Left lobe of liver (tissue), 2 donors: ENCODE results near the gene CAMK2G. TPM values are rescaled to one million over a fixed set of nuclear protein-coding genes. Genes with fewer than 3 reads are reported as not detected.

Experiments
- ATAC-seq: fragments of 200-7000 bp; cut with Tn5 transposase; one replicate; pipeline ENCODE4 v1.9.1; 2020; ENCODE audit warnings: mild to moderate bottlenecking, moderate library complexity
- DNase-seq: peaks from one replicate; pipeline ENCODE4 v3.0.0-alpha.2; 2020; ENCODE audit warnings: low spot score
- total RNA-seq: library from RNA; stranded (reverse); gene quantifications from one replicate; pipeline ENCODE4 v1.2.1, GENCODE V29; 2021
- donor health status: DM: no; HTN: no; CAD: no; lungs with moderate emphysema.
- donor health status: DM: no; HTN: yes; CAD: no.

Gene CAMK2G
- total RNA-seq, 1 donor from 2014 or later: 11.1 TPM

GRCh38 chr10:73865459-73866442 is 8.6 kb downstream of the CAMK2G start:
- ATAC-seq: peak; percentile 73
- no peak for DNase-seq

DNA sequence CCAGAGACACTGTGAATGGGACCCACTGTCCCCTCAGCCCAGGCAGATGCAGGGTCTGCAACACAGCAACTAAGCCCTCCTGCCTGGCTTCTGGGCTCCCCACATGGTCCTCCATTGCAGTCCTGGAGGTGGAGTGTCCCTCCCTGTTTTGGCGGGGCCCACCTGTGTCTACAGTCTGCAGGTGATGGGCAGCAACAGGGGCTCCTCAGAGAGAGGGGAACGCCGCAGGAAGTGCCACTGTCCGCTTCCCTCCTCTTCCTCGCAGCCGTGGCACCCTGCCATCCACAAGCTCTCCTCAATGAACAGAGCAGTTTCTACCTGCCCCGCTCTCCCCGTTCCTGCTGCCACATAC is 9.3 kb downstream of the CAMK2G start:
- ATAC-seq (no peak), DNase-seq (no peak)

GRCh38 chr10:73864229-73864628 is 10.1 kb downstream of the CAMK2G start:
- DNase-seq (no peak), ATAC-seq (no peak)

- DNase-seq: no peak
- ATAC-seq: no peak
Measured at GRCh38 chr10:73863039-73863817, 11.1 kb downstream of the CAMK2G start.

GRCh38 chr10:73862011-73862410 is 12.3 kb downstream of the CAMK2G start:
- no peak for ATAC-seq
- no peak for DNase-seq

DNA sequence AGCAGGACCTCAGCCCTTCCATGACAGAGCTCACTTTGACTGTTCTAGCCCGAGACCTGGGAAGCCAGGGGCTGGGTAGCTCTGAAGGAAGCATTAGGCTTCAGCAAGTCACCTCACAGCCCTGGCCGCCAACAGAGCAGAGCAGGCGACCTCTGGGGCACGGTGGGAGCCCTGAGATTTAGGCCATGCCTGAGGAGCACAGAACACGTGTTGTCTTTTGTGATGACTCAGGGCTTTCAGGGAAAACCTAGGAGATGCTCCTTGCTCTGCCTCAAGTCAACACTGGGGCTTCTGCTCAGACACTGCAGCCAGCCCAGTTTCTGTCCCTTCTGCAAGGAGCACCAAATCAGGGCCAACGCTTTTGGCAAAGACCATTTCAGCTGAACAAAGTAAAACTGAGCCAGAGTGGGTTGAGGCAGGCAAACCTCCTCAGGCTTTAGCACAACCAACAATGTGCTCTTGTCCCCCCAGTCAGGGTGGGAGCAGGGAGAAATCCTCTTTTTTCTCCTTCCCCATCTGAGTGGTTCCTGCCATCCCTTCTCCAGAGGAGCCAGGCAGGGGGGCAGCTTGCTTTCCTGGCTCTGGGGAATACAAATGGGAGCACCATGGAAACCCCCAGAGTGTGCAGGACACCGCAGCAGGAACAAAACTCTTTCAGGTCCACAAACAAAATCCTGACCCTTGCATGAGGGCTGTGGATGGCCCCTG is 14.4 kb downstream of the CAMK2G start:
- DNase-seq (no peak), ATAC-seq (no peak)

DNA sequence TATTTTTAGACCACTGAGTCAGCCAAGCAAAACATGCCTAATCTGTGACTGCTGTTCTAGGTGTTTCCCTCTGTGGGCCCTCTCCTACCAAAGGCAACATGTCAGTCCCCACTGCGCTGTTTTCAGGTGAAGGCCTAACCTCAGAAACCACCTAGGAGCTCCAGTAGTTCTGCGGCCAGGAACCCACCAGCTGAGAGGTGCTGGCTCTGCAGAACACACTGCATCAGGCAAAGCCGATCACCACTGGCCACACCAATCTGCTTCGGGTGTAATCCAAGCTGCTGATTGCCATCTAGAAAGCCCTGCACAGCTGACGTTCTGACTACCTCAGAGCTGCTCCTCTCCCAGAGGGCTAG is 14.9 kb downstream of the CAMK2G start:
- ATAC-seq (no peak), DNase-seq (no peak)

DNA sequence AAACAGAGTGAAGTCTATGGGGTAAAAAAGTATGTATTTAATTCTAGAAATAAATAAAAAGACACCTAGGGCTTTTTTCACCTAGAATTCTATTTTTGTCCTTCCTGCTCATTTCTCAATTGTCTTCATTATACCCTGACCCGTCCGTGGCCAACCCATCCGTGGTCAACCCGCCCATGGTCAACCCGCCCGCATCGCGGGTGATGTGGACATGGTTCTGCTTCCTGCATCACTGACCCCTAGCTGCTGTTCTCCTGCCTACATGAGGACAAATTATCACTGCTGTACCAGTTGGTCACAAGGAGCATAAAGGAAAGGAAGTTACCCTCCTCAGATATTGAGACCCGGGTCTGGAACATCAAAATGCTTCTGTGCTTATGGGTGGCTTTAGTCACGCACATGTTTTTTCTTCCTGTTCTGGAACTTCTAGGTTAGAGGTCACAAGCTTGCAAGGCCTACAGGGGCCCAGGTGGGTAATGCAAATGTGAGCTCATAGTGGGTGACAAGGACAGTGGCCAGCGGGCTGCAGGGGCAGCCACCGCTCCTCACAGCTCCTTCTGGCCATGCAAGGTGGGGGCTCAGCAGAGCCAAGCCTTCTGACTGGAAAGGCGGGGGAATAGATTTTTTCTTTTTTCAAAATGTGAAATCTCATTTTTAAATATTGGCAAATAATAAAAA is 15.5 kb downstream of the CAMK2G start:
- no peak for DNase-seq
- no peak for ATAC-seq

- DNase-seq (no peak), ATAC-seq (peak; percentile 17)
Measured at GRCh38 chr10:73858013-73858708, 16.2 kb downstream of the CAMK2G start.

GRCh38 chr10:73857446-73857845 is 16.9 kb downstream of the CAMK2G start:
- DNase-seq (no peak), ATAC-seq (no peak)

DNA sequence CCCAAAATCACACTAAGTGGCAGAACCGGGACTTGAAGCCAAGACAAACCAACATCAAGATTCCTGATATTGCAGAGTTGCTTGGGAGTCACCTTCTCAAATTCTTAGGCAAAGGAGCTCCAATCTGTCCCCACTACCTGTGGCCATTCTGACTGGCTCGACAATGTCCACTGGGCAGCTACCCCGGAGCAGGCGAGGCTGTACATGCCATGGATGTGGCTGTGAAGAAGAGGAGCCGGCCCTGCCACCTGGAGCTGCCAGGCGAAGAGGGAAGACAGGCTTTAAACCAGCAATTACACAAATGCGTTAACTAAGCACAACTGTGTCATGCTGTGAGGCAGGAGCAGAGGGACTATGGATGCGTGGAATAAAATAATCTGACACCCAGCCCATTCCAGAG is 18.1 kb downstream of the CAMK2G start:
- DNase-seq (no peak), ATAC-seq (no peak)

- no peak for ATAC-seq
Measured at GRCh38 chr10:73855413-73855812, 18.9 kb downstream of the CAMK2G start.

DNA sequence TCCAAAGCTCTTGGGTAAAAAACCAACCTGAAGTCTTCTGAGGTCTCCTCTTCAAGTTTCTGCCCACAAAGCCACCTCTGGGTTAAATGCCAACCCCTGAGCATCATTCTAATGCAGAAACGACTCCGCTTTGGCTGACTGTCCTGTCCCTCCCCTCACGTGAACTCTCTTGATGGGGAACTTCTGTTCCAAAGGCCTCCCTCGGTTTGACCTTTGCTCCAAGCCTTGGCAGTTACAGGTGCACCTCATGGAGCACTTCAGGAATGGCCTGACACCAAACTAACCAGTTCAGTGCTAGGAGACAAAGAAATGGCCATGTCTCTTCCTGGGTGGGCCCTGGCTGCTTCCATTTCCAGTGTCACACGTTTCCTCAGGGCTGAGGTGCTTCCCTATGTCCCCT is 20.0 kb downstream of the CAMK2G start:
- DNase-seq: peak; percentile 85
- ATAC-seq: peak; percentile 95

More at GRCh38 chr10:73855413-73855812, 18.9 kb downstream of the CAMK2G start:
- no peak for DNase-seq

DNA sequence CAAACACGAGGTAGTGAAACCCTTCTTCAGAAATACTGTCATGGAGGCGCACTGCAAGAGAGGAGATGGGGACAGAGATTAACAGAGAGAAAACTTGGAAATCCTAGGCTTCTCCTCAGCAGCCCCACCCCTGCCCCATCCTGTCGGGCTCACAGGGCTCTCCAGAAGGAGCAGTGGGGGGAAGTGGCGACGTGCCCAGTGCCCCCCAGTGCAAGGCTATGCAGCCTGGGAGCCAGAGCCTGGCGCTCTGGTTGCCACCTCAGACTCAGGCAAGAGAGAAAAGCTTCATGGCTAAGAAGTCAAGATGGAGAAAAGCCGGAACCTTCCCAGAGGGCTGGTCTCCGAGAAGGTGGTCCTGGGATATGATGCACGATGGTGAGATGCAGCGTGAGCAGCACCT is 21.2 kb downstream of the CAMK2G start:
- no peak for DNase-seq
- ATAC-seq: no peak

- ATAC-seq: no peak
- DNase-seq: no peak
Measured at GRCh38 chr10:73850863-73851461, 23.4 kb downstream of the CAMK2G start.

DNA sequence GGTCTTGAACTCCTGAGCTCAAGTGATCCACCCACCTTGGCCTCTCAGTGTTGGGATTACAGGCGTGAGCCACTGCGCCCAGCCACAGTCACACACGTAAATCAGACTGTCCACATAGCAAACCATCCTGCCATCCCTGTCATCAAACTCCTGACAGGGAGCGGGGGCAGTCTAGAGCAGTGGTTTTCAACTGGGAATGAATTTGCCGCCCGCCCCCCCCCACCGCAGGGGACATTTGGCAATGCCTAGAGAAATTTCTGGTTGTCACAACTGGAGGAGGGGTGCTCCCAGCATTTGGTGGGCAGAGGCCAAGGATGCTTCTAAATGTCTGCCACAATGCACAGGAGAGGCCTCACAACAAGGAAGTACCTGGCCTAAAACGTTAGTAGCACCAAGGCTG is 24.1 kb downstream of the CAMK2G start:
- ATAC-seq: no peak
- DNase-seq: no peak

DNA sequence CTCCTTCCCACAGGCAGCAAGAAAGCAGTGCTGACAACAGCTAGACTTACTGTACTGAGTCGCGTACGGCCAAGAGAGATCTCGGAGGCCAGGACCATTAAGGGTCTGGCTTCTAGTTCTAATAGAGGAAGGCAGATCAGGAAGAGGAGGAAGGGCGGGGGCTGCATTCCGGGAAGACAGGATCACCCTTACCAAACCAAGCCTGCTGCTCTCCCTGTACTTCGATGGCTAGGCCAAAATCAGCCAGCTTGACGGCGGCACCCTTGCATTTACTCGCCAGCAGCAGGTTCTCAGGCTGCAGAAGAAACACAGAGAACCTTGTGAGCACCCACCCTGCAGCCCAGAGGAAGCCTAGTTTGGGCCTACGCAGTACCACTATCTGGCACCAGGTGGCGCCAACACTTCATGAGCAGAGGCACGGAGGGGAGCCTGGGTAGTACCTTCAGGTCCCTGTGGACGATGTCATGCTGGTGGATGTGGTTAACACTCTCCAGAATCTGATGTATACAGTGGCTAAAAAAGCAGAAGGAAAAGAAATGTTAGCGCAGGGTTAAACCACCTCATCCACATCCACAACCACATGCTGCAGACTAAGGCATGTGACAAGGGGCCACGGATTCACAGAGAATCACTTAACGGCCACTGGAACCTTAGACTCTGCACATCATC is 25.4 kb downstream of the CAMK2G start:
- ATAC-seq: peak; percentile 98

GRCh38 chr10:73847031-73847430 is 27.3 kb downstream of the CAMK2G start:
- ATAC-seq (no peak), DNase-seq (no peak)

More for the DNA sequence above, 25.4 kb downstream of the CAMK2G start:
- peak; percentile 79 for DNase-seq

DNA sequence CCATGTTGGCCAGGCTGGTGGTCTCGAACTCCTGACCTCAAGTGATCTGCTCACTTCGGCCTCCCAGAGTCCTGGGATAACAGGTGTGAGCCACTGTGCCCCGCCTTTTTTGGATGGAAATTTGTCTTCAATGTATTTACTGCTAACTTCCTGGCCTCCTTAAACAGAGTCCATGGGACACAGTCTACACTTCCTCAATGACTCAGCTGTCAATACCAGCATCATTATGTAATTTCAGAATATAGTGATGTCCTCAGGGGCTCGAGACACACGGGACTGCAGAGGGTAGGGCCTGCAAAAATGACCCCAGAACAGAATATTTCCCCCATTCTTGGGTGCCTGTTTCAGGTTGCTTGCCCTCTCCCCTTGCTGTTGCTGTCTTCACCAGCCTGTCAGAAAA is 31.1 kb downstream of the CAMK2G start:
- ATAC-seq: no peak
- DNase-seq: no peak
